ENCODE results near the gene RNF26.
A peak's percentile ranks its signal among the peaks of the same experiment; 100 is the strongest.

Gene RNF26

GRCh38 chr11:119338318-119338890 lies 4.1 kb downstream of the RNF26 start (continued):
- TF ChIP-seq, protein P1, sequence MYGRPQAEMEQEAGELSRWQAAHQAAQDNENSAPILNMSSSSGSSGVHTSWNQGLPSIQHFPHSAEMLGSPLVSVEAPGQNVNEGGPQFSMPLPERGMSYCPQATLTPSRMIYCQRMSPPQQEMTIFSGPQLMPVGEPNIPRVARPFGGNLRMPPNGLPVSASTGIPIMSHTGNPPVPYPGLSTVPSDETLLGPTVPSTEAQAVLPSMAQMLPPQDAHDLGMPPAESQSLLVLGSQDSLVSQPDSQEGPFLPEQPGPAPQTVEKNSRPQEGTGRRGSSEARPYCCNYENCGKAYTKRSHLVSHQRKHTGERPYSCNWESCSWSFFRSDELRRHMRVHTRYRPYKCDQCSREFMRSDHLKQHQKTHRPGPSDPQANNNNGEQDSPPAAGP (tag by site-specific recombination; IDR thresholded peaks at IDR 0.05) = no peak; the same call in 1 of the 2 replicates
- TF ChIP-seq ZBTB1 (tag by site-specific recombination; IDR thresholded peaks at IDR 0.05) = no peak
- no peak for TF ChIP-seq ZNF248 (tag by site-specific recombination; IDR thresholded peaks at IDR 0.05)
- no peak for TF ChIP-seq ZNF623 (tag by site-specific recombination; IDR thresholded peaks at IDR 0.05)
- TF ChIP-seq ZSCAN23 (tag by site-specific recombination; IDR thresholded peaks at IDR 0.05) = no peak
- TF ChIP-seq ZNF174 (tag by site-specific recombination; IDR thresholded peaks at IDR 0.05) = no peak
- no peak for TF ChIP-seq ZNF324 (tag by site-specific recombination; IDR thresholded peaks at IDR 0.05)
- TF ChIP-seq ZNF37A (tag by site-specific recombination; IDR thresholded peaks at IDR 0.05) = no peak
- TF ChIP-seq MYNN (tag by site-specific recombination; IDR thresholded peaks at IDR 0.05; ENCODE audit: borderline replicate concordance) = no peak
- TF ChIP-seq ZBTB44 (tag by site-specific recombination; IDR thresholded peaks at IDR 0.05) = no peak
- no peak for TF ChIP-seq ZNF24 (tag by site-specific recombination; IDR thresholded peaks at IDR 0.05)
- TF ChIP-seq ZBTB17 (tag by site-specific recombination; IDR thresholded peaks at IDR 0.05) = peak; percentile 50
- no peak for TF ChIP-seq SCRT2 (tag by site-specific recombination; IDR thresholded peaks at IDR 0.05)
- TF ChIP-seq ZNF791 (tag by site-specific recombination; IDR thresholded peaks at IDR 0.05) = no peak
- peak; percentile 21 for TF ChIP-seq PRDM10 (tag by site-specific recombination; IDR thresholded peaks at IDR 0.05)
- no peak for TF ChIP-seq ZSCAN16 (tag by site-specific recombination; IDR thresholded peaks at IDR 0.05)
- TF ChIP-seq PRDM4 (tag by site-specific recombination; IDR thresholded peaks at IDR 0.05) = no peak
- TF ChIP-seq ZNF747 (tag by site-specific recombination; IDR thresholded peaks at IDR 0.05) = no peak
- peak; percentile 59; the same call in 1 of the 2 replicates for TF ChIP-seq CTCF (tag by site-specific recombination; IDR thresholded peaks at IDR 0.05)
- TF ChIP-seq ZNF701 (tag by site-specific recombination; IDR thresholded peaks at IDR 0.05) = no peak
- no peak for TF ChIP-seq GLIS2 (tag by site-specific recombination; IDR thresholded peaks at IDR 0.05)
- no peak for TF ChIP-seq ZNF2 (tag by site-specific recombination; IDR thresholded peaks at IDR 0.05)
- TF ChIP-seq, protein P2, sequence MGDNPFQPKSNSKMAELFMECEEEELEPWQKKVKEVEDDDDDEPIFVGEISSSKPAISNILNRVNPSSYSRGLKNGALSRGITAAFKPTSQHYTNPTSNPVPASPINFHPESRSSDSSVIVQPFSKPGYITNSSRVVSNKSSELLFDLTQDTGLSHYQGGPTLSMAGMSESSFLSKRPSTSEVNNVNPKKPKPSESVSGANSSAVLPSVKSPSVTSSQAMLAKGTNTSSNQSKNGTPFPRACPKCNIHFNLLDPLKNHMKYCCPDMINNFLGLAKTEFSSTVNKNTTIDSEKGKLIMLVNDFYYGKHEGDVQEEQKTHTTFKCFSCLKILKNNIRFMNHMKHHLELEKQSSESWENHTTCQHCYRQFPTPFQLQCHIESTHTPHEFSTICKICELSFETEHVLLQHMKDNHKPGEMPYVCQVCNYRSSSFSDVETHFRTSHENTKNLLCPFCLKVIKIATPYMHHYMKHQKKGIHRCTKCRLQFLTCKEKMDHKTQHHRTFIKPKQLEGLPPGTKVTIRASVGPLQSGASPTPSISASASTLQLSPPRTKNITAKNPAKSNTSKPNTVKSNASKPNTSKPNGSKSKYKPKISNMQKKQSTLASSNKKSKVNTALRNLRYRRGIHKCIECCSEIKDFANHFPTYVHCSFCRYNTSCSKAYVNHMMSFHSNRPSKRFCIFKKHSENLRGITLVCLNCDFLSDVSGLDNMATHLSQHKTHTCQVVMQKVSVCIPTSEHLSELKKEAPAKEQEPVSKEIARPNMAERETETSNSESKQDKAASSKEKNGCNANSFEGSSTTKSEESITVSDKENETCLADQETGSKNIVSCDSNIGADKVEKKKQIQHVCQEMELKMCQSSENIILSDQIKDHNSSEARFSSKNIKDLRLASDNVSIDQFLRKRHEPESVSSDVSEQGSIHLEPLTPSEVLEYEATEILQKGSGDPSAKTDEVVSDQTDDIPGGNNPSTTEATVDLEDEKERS (tag by site-specific recombination; IDR thresholded peaks at IDR 0.05) = no peak
- TF ChIP-seq ZNF548 (tag by site-specific recombination; IDR thresholded peaks at IDR 0.05) = no peak
- TF ChIP-seq OSR2 (tag by site-specific recombination; IDR thresholded peaks at IDR 0.05) = no peak
- TF ChIP-seq YY1 (tag by site-specific recombination; IDR thresholded peaks at IDR 0.05) = no peak
- TF ChIP-seq ZNF433 (tag by site-specific recombination; IDR thresholded peaks at IDR 0.05; ENCODE audit: low read depth) = no peak
- TF ChIP-seq WT1 (tag by site-specific recombination; IDR thresholded peaks at IDR 0.05) = no peak
- no peak for TF ChIP-seq GFI1B (tag by site-specific recombination; IDR thresholded peaks at IDR 0.05)

Data from HEK293 (cell line).